ENCODE data around the gene NARS2.

Gene NARS2

GRCh38 chr11:78406568-78407196 is 168.0 kb downstream of the NARS2 start:
- no peaks in the 10 kb centered on the region for H3K27me3 ChIP-seq (ENCODE audit: control insufficient read depth in 2 of 2, insufficient read depth in 2 of 2, low read length in 2 of 2)
- H3K4me1 ChIP-seq (ENCODE audit: control insufficient read depth in 2 of 2, insufficient read depth in 2 of 2, low read length in 2 of 2) = no peaks in the 10 kb centered on the region
- peaks cover 0 to 3% of the 10 kb centered on the region in 2 donors for H3K36me3 ChIP-seq (ENCODE audit: control insufficient read depth in 2 of 2, insufficient read depth in 2 of 2, low read length in 2 of 2)
- no peak overlapping the region for H3K27ac ChIP-seq (ENCODE audit: low read depth in 2 of 2, low read length in 2 of 2)
- no peak overlapping the region for H3K4me3 ChIP-seq (ENCODE audit: low read length in 2 of 2)
- no peak overlapping the region for H3K9ac ChIP-seq (ENCODE audit: low read depth in 1 of 2, low read length in 2 of 2)
- H3K9me3 ChIP-seq (ENCODE audit: control insufficient read depth in 2 of 2, low read length in 2 of 2) = no peaks in the 10 kb centered on the region

DNA sequence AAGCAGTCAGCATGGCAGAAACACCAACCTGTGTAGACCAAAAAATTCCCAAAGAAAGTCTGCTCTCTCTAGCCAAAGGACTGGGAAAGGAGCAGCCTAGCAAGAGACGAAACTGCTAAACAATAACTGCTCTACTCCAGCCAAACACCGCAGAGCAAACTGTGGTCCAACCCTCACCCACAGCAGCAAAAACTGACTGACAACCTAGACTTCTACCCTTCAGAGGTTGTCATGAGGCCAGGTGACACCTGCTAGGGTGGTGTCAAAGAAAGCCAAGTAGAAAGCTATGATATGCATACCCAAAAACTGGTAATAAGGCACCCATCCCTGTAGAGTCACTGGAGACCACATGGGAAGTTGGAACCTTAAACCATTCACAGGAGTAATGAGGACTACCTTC is 168.9 kb downstream of the NARS2 start:
- Histone ChIP-seq H3K27ac (ENCODE audit: low read depth in 2 of 2, low read length in 2 of 2) (no peak overlapping the region), H3K27me3 (ENCODE audit: control insufficient read depth in 2 of 2, insufficient read depth in 2 of 2, low read length in 2 of 2) (no peaks in the 10 kb centered on the region), H3K9me3 (ENCODE audit: control insufficient read depth in 2 of 2, low read length in 2 of 2) (no peaks in the 10 kb centered on the region), H3K9ac (ENCODE audit: low read depth in 1 of 2, low read length in 2 of 2) (no peak overlapping the region), H3K4me3 (ENCODE audit: low read length in 2 of 2) (no peak overlapping the region), H3K36me3 (ENCODE audit: control insufficient read depth in 2 of 2, insufficient read depth in 2 of 2, low read length in 2 of 2) (peaks cover 0 to 3% of the 10 kb centered on the region in 2 donors), H3K4me1 (ENCODE audit: control insufficient read depth in 2 of 2, insufficient read depth in 2 of 2, low read length in 2 of 2) (no peaks in the 10 kb centered on the region)

DNA sequence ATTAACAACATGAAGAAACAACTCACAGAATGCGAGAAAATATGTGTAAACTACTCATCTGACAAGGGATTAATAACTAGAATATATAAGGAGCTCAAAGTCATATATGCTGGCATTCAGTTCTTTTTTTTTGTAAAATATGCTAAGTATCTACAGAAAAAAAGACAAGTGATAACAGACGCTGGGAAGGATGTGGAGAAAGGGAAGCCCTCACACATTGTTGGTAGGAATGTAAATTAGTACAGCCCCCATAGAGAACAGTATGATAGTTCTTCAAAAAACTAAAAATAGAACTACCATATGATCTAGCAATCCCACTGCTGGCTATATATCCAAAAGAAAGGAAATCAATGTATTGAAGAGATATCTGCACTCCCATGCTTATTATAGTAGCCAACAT is 170.9 kb downstream of the NARS2 start:
- Histone ChIP-seq H3K27ac (ENCODE audit: low read depth in 2 of 2, low read length in 2 of 2) (no peak overlapping the region), H3K4me1 (ENCODE audit: control insufficient read depth in 2 of 2, insufficient read depth in 2 of 2, low read length in 2 of 2) (no peaks in the 10 kb centered on the region), H3K9me3 (ENCODE audit: control insufficient read depth in 2 of 2, low read length in 2 of 2) (no peaks in the 10 kb centered on the region), H3K4me3 (ENCODE audit: low read length in 2 of 2) (no peak overlapping the region), H3K36me3 (ENCODE audit: control insufficient read depth in 2 of 2, insufficient read depth in 2 of 2, low read length in 2 of 2) (peaks cover 0 to 3% of the 10 kb centered on the region in 2 donors), H3K27me3 (ENCODE audit: control insufficient read depth in 2 of 2, insufficient read depth in 2 of 2, low read length in 2 of 2) (no peaks in the 10 kb centered on the region), H3K9ac (ENCODE audit: low read depth in 1 of 2, low read length in 2 of 2) (no peak overlapping the region)

- H3K36me3 ChIP-seq (ENCODE audit: control insufficient read depth in 2 of 2, insufficient read depth in 2 of 2, low read length in 2 of 2) = peaks cover 0 to 3% of the 10 kb centered on the region in 2 donors
- no peak overlapping the region for H3K4me3 ChIP-seq (ENCODE audit: low read length in 2 of 2)
- H3K27me3 ChIP-seq (ENCODE audit: control insufficient read depth in 2 of 2, insufficient read depth in 2 of 2, low read length in 2 of 2) = no peaks in the 10 kb centered on the region
- no peaks in the 10 kb centered on the region for H3K4me1 ChIP-seq (ENCODE audit: control insufficient read depth in 2 of 2, insufficient read depth in 2 of 2, low read length in 2 of 2)
- no peak overlapping the region for H3K9ac ChIP-seq (ENCODE audit: low read depth in 1 of 2, low read length in 2 of 2)
- H3K9me3 ChIP-seq (ENCODE audit: control insufficient read depth in 2 of 2, low read length in 2 of 2) = no peaks in the 10 kb centered on the region
- H3K27ac ChIP-seq (ENCODE audit: low read depth in 2 of 2, low read length in 2 of 2) = no peak overlapping the region
Measured at GRCh38 chr11:78402847-78403246, 171.8 kb downstream of the NARS2 start.

DNA sequence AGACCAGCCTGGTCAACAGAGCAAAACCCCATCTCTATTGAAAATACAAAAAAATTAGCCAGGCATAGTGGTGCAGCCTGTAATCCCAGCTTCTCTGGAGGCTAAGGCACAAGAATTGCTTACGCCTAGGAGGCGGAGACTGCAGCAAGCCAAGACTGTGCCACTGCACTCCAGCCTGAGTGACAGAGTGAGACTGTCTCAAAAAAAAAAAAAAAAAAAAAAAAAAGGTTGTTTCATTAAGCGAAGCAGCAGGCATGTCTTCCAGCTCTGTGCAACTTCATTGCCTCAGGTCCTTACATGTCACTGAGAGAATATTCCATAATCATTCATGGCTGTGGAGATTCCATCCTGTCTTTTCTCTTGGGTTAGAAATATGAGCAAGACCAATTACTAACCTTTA is 174.0 kb downstream of the NARS2 start:
- no peaks in the 10 kb centered on the region for H3K27me3 ChIP-seq (ENCODE audit: control insufficient read depth in 2 of 2, insufficient read depth in 2 of 2, low read length in 2 of 2)
- H3K9ac ChIP-seq (ENCODE audit: low read depth in 1 of 2, low read length in 2 of 2) = no peak overlapping the region
- no peaks in the 10 kb centered on the region for H3K9me3 ChIP-seq (ENCODE audit: control insufficient read depth in 2 of 2, low read length in 2 of 2)
- H3K4me3 ChIP-seq (ENCODE audit: low read length in 2 of 2) = no peak overlapping the region
- peaks cover 0 to under 1% of the 10 kb centered on the region in 2 donors for H3K36me3 ChIP-seq (ENCODE audit: control insufficient read depth in 2 of 2, insufficient read depth in 2 of 2, low read length in 2 of 2)
- no peak overlapping the region for H3K27ac ChIP-seq (ENCODE audit: low read depth in 2 of 2, low read length in 2 of 2)
- no peaks in the 10 kb centered on the region for H3K4me1 ChIP-seq (ENCODE audit: control insufficient read depth in 2 of 2, insufficient read depth in 2 of 2, low read length in 2 of 2)

GRCh38 chr11:78400116-78400515 is 174.5 kb downstream of the NARS2 start:
- no peak overlapping the region for H3K4me3 ChIP-seq (ENCODE audit: low read length in 2 of 2)
- no peaks in the 10 kb centered on the region for H3K9me3 ChIP-seq (ENCODE audit: control insufficient read depth in 2 of 2, low read length in 2 of 2)
- no peaks in the 10 kb centered on the region for H3K27me3 ChIP-seq (ENCODE audit: control insufficient read depth in 2 of 2, insufficient read depth in 2 of 2, low read length in 2 of 2)
- H3K27ac ChIP-seq (ENCODE audit: low read depth in 2 of 2, low read length in 2 of 2) = no peak overlapping the region
- no peaks in the 10 kb centered on the region for H3K36me3 ChIP-seq (ENCODE audit: control insufficient read depth in 2 of 2, insufficient read depth in 2 of 2, low read length in 2 of 2)
- no peak overlapping the region for H3K9ac ChIP-seq (ENCODE audit: low read depth in 1 of 2, low read length in 2 of 2)
- no peaks in the 10 kb centered on the region for H3K4me1 ChIP-seq (ENCODE audit: control insufficient read depth in 2 of 2, insufficient read depth in 2 of 2, low read length in 2 of 2)

DNA sequence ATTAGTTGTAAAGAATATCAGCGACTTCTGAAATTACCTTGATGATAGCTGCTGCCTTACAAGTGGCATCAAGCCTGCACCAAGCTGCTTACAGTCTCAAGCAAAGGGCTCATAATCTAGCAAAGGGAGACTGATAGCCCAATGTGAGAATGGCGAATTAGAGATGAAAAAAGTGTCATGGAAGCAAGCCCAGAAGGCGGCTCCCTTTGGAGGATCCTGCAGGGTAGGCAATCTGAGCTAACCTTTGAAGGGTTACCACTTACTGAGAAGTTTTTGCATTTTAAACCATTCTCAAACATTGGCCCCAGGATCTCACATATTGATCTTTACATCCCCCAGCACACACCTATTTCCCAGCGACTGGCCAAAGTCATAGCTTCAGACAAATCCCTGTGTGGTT is 175.5 kb downstream of the NARS2 start:
- H3K27ac ChIP-seq (ENCODE audit: low read depth in 2 of 2, low read length in 2 of 2) = no peak overlapping the region
- H3K4me1 ChIP-seq (ENCODE audit: control insufficient read depth in 2 of 2, insufficient read depth in 2 of 2, low read length in 2 of 2) = no peaks in the 10 kb centered on the region
- no peak overlapping the region for H3K4me3 ChIP-seq (ENCODE audit: low read length in 2 of 2)
- no peaks in the 10 kb centered on the region for H3K36me3 ChIP-seq (ENCODE audit: control insufficient read depth in 2 of 2, insufficient read depth in 2 of 2, low read length in 2 of 2)
- no peaks in the 10 kb centered on the region for H3K9me3 ChIP-seq (ENCODE audit: control insufficient read depth in 2 of 2, low read length in 2 of 2)
- no peaks in the 10 kb centered on the region for H3K27me3 ChIP-seq (ENCODE audit: control insufficient read depth in 2 of 2, insufficient read depth in 2 of 2, low read length in 2 of 2)
- H3K9ac ChIP-seq (ENCODE audit: low read depth in 1 of 2, low read length in 2 of 2) = no peak overlapping the region

DNA sequence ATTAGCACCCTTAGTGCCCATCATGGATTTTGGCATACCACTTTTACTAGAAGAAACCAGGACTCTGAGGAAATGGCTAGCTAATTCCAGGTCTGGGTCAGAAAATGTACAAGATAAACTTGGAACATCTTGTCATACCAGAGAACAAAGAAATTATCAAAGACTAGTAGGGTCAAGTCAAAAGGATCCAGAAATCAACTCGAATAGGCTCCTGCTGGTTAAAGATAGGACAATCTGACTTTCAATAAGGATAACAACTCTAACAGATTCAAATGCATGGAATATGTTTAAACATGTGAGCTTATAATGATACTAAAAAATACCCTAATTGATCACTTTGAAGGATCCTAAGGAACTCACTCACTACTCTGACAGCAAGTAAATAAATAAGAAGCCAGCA is 175.9 kb downstream of the NARS2 start:
- H3K27me3 ChIP-seq (ENCODE audit: control insufficient read depth in 2 of 2, insufficient read depth in 2 of 2, low read length in 2 of 2) = no peaks in the 10 kb centered on the region
- no peaks in the 10 kb centered on the region for H3K36me3 ChIP-seq (ENCODE audit: control insufficient read depth in 2 of 2, insufficient read depth in 2 of 2, low read length in 2 of 2)
- H3K4me3 ChIP-seq (ENCODE audit: low read length in 2 of 2) = no peak overlapping the region
- no peak overlapping the region for H3K9ac ChIP-seq (ENCODE audit: low read depth in 1 of 2, low read length in 2 of 2)
- no peaks in the 10 kb centered on the region for H3K4me1 ChIP-seq (ENCODE audit: control insufficient read depth in 2 of 2, insufficient read depth in 2 of 2, low read length in 2 of 2)
- no peaks in the 10 kb centered on the region for H3K9me3 ChIP-seq (ENCODE audit: control insufficient read depth in 2 of 2, low read length in 2 of 2)
- H3K27ac ChIP-seq (ENCODE audit: low read depth in 2 of 2, low read length in 2 of 2) = no peak overlapping the region

GRCh38 chr11:78397398-78397797 is 177.3 kb downstream of the NARS2 start:
- H3K36me3 ChIP-seq (ENCODE audit: control insufficient read depth in 2 of 2, insufficient read depth in 2 of 2, low read length in 2 of 2) = no peaks in the 10 kb centered on the region
- no peak overlapping the region for H3K27ac ChIP-seq (ENCODE audit: low read depth in 2 of 2, low read length in 2 of 2)
- H3K27me3 ChIP-seq (ENCODE audit: control insufficient read depth in 2 of 2, insufficient read depth in 2 of 2, low read length in 2 of 2) = no peaks in the 10 kb centered on the region
- peaks cover 0 to 3% of the 10 kb centered on the region in 2 donors for H3K4me1 ChIP-seq (ENCODE audit: control insufficient read depth in 2 of 2, insufficient read depth in 2 of 2, low read length in 2 of 2)
- H3K9ac ChIP-seq (ENCODE audit: low read depth in 1 of 2, low read length in 2 of 2) = no peak overlapping the region
- H3K9me3 ChIP-seq (ENCODE audit: control insufficient read depth in 2 of 2, low read length in 2 of 2) = no peaks in the 10 kb centered on the region
- no peak overlapping the region for H3K4me3 ChIP-seq (ENCODE audit: low read length in 2 of 2)

DNA sequence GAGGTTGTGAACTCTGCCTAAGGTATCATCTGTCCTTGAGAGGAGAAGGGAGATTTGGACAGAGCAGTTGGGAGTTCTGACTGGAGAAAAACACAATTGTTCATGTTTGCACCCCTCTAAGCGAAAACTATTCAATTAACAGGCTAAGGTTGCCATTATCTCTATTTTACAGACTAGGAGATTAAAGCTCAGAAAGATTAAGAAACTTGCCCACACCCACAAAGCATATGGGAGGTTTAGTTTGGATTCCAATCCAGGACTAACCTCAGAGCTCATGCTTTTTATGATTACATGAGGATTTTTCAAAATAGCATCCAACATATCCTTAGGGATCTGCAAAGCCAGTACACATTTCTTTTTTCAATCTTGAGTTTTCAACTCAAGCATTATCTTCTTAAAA is 179.1 kb downstream of the NARS2 start:
- Histone ChIP-seq H3K27me3 (ENCODE audit: control insufficient read depth in 2 of 2, insufficient read depth in 2 of 2, low read length in 2 of 2) (no peaks in the 10 kb centered on the region), H3K9me3 (ENCODE audit: control insufficient read depth in 2 of 2, low read length in 2 of 2) (no peaks in the 10 kb centered on the region), H3K4me3 (ENCODE audit: low read length in 2 of 2) (no peak overlapping the region), H3K27ac (ENCODE audit: low read depth in 2 of 2, low read length in 2 of 2) (no peak overlapping the region), H3K36me3 (ENCODE audit: control insufficient read depth in 2 of 2, insufficient read depth in 2 of 2, low read length in 2 of 2) (no peaks in the 10 kb centered on the region), H3K4me1 (ENCODE audit: control insufficient read depth in 2 of 2, insufficient read depth in 2 of 2, low read length in 2 of 2) (peaks cover 0 to 3% of the 10 kb centered on the region in 2 donors), H3K9ac (ENCODE audit: low read depth in 1 of 2, low read length in 2 of 2) (no peak overlapping the region)

GRCh38 chr11:78392854-78393253 is 181.8 kb downstream of the NARS2 start:
- peaks cover 0 to 3% of the 10 kb centered on the region in 2 donors for H3K4me1 ChIP-seq (ENCODE audit: control insufficient read depth in 2 of 2, insufficient read depth in 2 of 2, low read length in 2 of 2)
- H3K9me3 ChIP-seq (ENCODE audit: control insufficient read depth in 2 of 2, low read length in 2 of 2) = no peaks in the 10 kb centered on the region
- H3K27ac ChIP-seq (ENCODE audit: low read depth in 2 of 2, low read length in 2 of 2) = no peak overlapping the region
- H3K36me3 ChIP-seq (ENCODE audit: control insufficient read depth in 2 of 2, insufficient read depth in 2 of 2, low read length in 2 of 2) = no peaks in the 10 kb centered on the region
- no peak overlapping the region for H3K9ac ChIP-seq (ENCODE audit: low read depth in 1 of 2, low read length in 2 of 2)
- no peak overlapping the region for H3K4me3 ChIP-seq (ENCODE audit: low read length in 2 of 2)
- no peaks in the 10 kb centered on the region for H3K27me3 ChIP-seq (ENCODE audit: control insufficient read depth in 2 of 2, insufficient read depth in 2 of 2, low read length in 2 of 2)
